ENCODE measurements around the gene IL6ST.

The IL6ST gene

GRCh38 chr5:55920784-55921183, 74.0 kb downstream of the IL6ST start:
- Histone ChIP-seq H3K27me3 (ENCODE audit: control insufficient read depth, low read length) (peaks cover 3% of the 10 kb centered on the region), H3K9me3 (ENCODE audit: control insufficient read depth, insufficient read depth, low read length) (no peaks in the 10 kb centered on the region), H4K20me1 (ENCODE audit: control insufficient read depth, insufficient read depth, low read depth, low read length) (no peaks in the 10 kb centered on the region), H3K79me2 (ENCODE audit: control insufficient read depth, low read length) (no peaks in the 10 kb centered on the region), H3K36me3 (ENCODE audit: control insufficient read depth, low read length) (no peaks in the 10 kb centered on the region), H3K4me1 (ENCODE audit: control insufficient read depth, low read length) (peaks cover 18% of the 10 kb centered on the region), H3K4me3 (ENCODE audit: low read length) (no peak overlapping the region), H3K4me2 (ENCODE audit: low read length) (no peak overlapping the region), H3K27ac (ENCODE audit: low read depth, low read length) (no peak overlapping the region), H3K9me2 (replicated peaks; ENCODE audit: control insufficient read depth, low read length) (no peaks in the 10 kb centered on the region), H3F3A (ENCODE audit: control insufficient read depth, insufficient read depth) (no peaks in the 10 kb centered on the region)
- TF ChIP-seq, protein P1, sequence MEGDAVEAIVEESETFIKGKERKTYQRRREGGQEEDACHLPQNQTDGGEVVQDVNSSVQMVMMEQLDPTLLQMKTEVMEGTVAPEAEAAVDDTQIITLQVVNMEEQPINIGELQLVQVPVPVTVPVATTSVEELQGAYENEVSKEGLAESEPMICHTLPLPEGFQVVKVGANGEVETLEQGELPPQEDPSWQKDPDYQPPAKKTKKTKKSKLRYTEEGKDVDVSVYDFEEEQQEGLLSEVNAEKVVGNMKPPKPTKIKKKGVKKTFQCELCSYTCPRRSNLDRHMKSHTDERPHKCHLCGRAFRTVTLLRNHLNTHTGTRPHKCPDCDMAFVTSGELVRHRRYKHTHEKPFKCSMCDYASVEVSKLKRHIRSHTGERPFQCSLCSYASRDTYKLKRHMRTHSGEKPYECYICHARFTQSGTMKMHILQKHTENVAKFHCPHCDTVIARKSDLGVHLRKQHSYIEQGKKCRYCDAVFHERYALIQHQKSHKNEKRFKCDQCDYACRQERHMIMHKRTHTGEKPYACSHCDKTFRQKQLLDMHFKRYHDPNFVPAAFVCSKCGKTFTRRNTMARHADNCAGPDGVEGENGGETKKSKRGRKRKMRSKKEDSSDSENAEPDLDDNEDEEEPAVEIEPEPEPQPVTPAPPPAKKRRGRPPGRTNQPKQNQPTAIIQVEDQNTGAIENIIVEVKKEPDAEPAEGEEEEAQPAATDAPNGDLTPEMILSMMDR (IDR thresholded peaks at IDR 0.05; ENCODE audit: low read depth, low read length, poor library complexity, severe bottlenecking): no peak
- TF ChIP-seq EZH2phosphoT487 (IDR thresholded peaks at IDR 0.05; ENCODE audit: borderline replicate concordance, low read length): no peak

GRCh38 chr5:55919625-55920024, 75.1 kb downstream of the IL6ST start:
- Histone ChIP-seq H3K27me3 (ENCODE audit: control insufficient read depth, low read length) (peaks cover 3% of the 10 kb centered on the region), H3F3A (ENCODE audit: control insufficient read depth, insufficient read depth) (no peaks in the 10 kb centered on the region), H3K79me2 (ENCODE audit: control insufficient read depth, low read length) (no peaks in the 10 kb centered on the region), H3K4me3 (ENCODE audit: low read length) (no peak overlapping the region), H3K9me2 (replicated peaks; ENCODE audit: control insufficient read depth, low read length) (no peaks in the 10 kb centered on the region), H3K4me1 (ENCODE audit: control insufficient read depth, low read length) (peaks cover 18% of the 10 kb centered on the region), H4K20me1 (ENCODE audit: control insufficient read depth, insufficient read depth, low read depth, low read length) (no peaks in the 10 kb centered on the region), H3K36me3 (ENCODE audit: control insufficient read depth, low read length) (no peaks in the 10 kb centered on the region), H3K9me3 (ENCODE audit: control insufficient read depth, insufficient read depth, low read length) (no peaks in the 10 kb centered on the region), H3K4me2 (ENCODE audit: low read length) (no peak overlapping the region; the same call in 1 of the 2 replicates), H3K27ac (ENCODE audit: low read depth, low read length) (no peak overlapping the region)
- TF ChIP-seq, protein P1 (IDR thresholded peaks at IDR 0.05; ENCODE audit: low read depth, low read length, poor library complexity, severe bottlenecking): no peak

- H3K36me3 ChIP-seq (ENCODE audit: control insufficient read depth, low read length): no peaks in the 10 kb centered on the region
- H3K27ac ChIP-seq (ENCODE audit: low read depth, low read length): no peak overlapping the region
- no peaks in the 10 kb centered on the region for H4K20me1 ChIP-seq (ENCODE audit: control insufficient read depth, insufficient read depth, low read depth, low read length)
- no peaks in the 10 kb centered on the region for H3K9me2 ChIP-seq (replicated peaks; ENCODE audit: control insufficient read depth, low read length)
- no peaks in the 10 kb centered on the region for H3K9me3 ChIP-seq (ENCODE audit: control insufficient read depth, insufficient read depth, low read length)
- no peaks in the 10 kb centered on the region; the same call in 1 of the 2 replicates for H3K27me3 ChIP-seq (ENCODE audit: control insufficient read depth, low read length)
- no peak overlapping the region for H3K4me2 ChIP-seq (ENCODE audit: low read length)
- no peaks in the 10 kb centered on the region for H3K79me2 ChIP-seq (ENCODE audit: control insufficient read depth, low read length)
- H3K4me1 ChIP-seq (ENCODE audit: control insufficient read depth, low read length): peaks cover 15% of the 10 kb centered on the region
- no peaks in the 10 kb centered on the region for H3F3A ChIP-seq (ENCODE audit: control insufficient read depth, insufficient read depth)
- TF ChIP-seq EZH2phosphoT487 (IDR thresholded peaks at IDR 0.05; ENCODE audit: borderline replicate concordance, low read length): no peak
- TF ChIP-seq, protein P1 (IDR thresholded peaks at IDR 0.05; ENCODE audit: low read depth, low read length, poor library complexity, severe bottlenecking): no peak
- H3K4me3 ChIP-seq (ENCODE audit: low read length): no peak overlapping the region
Measured at GRCh38 chr5:55918087-55919035, 76.4 kb downstream of the IL6ST start.

Data from DOHH2 (cell line).